HEK293 (cell line): Measurements from ENCODE around the gene GNL2.

Experiments used
- EGR2 ChIP-seq: fragments of 450-650 bp; formaldehyde crosslinking; IDR thresholded peaks from 2 replicates; pipeline ENCODE4 v1.5.1; 2016; ENCODE audit warnings: low read depth, missing biosample characterization, missing genetic modification characterization
- GFI1B ChIP-seq: fragments of 450-650 bp; formaldehyde crosslinking; IDR thresholded peaks from 2 replicates; pipeline ENCODE4 v1.5.1; 2016; ENCODE audit warnings: missing biosample characterization, missing genetic modification characterization
- KLF1 ChIP-seq: fragments of 450-650 bp; formaldehyde crosslinking; IDR thresholded peaks from 2 replicates; pipeline ENCODE4 v1.5.1; 2016; ENCODE audit warnings: missing biosample characterization, missing genetic modification characterization
- PRDM6 ChIP-seq: fragments of 450-650 bp; formaldehyde crosslinking; IDR thresholded peaks from 2 replicates; pipeline ENCODE4 v1.5.1; 2017; ENCODE audit warnings: missing biosample characterization, missing genetic modification characterization
- SCRT2 ChIP-seq: fragments of 450-650 bp; formaldehyde crosslinking; IDR thresholded peaks from 2 replicates; pipeline ENCODE4 v1.5.1; 2016; ENCODE audit warnings: missing biosample characterization, missing genetic modification characterization
- ZIC2 ChIP-seq: fragments of 450-650 bp; formaldehyde crosslinking; IDR thresholded peaks from 2 replicates; pipeline ENCODE4 v1.5.1; 2016; ENCODE audit warnings: missing biosample characterization, missing genetic modification characterization
- ZNF10 ChIP-seq: fragments of 450-650 bp; formaldehyde crosslinking; IDR thresholded peaks from 2 replicates; pipeline ENCODE4 v1.5.1; 2017; ENCODE audit warnings: missing biosample characterization, missing genetic modification characterization
- ZNF148 ChIP-seq: fragments of 450-650 bp; formaldehyde crosslinking; IDR thresholded peaks from 2 replicates; pipeline ENCODE4 v1.5.0; 2017; ENCODE audit warnings: missing biosample characterization, missing genetic modification characterization, borderline replicate concordance
- ZNF2 ChIP-seq: fragments of 450-650 bp; formaldehyde crosslinking; IDR thresholded peaks from 2 replicates; pipeline ENCODE4 v1.5.1; 2016; ENCODE audit warnings: missing biosample characterization, missing genetic modification characterization
- ZNF24 ChIP-seq: fragments of 450-650 bp; formaldehyde crosslinking; IDR thresholded peaks from 2 replicates; pipeline ENCODE4 v1.5.1; 2016; ENCODE audit warnings: missing biosample characterization, missing genetic modification characterization
- ZNF354C ChIP-seq: fragments of 450-650 bp; formaldehyde crosslinking; IDR thresholded peaks from 2 replicates; pipeline ENCODE4 v1.5.1; 2016; ENCODE audit warnings: missing biosample characterization, missing genetic modification characterization, low read depth, borderline replicate concordance
- ZNF366 ChIP-seq: fragments of 450-650 bp; formaldehyde crosslinking; conservative IDR thresholded peaks from 2 replicates; pipeline ENCODE4 v1.5.1; 2016; ENCODE audit warnings: missing biosample characterization, missing genetic modification characterization
- ZNF423 ChIP-seq: fragments of 450-650 bp; formaldehyde crosslinking; IDR thresholded peaks from 2 replicates; pipeline ENCODE4 v1.5.1; 2016; ENCODE audit warnings: missing biosample characterization, missing genetic modification characterization
- ZNF48 ChIP-seq: fragments of 450-650 bp; formaldehyde crosslinking; IDR thresholded peaks from 2 replicates; pipeline ENCODE4 v1.5.1; 2016; ENCODE audit warnings: missing biosample characterization, missing genetic modification characterization
- ZNF529 ChIP-seq: fragments of 450-650 bp; formaldehyde crosslinking; IDR thresholded peaks from 2 replicates; pipeline ENCODE4 v1.5.1; 2017; ENCODE audit warnings: missing genetic modification characterization, missing biosample characterization; ENCODE audit not compliant: insufficient replicate concordance
- ZNF544 ChIP-seq: fragments of 450-650 bp; formaldehyde crosslinking; IDR thresholded peaks from 2 replicates; pipeline ENCODE4 v1.5.0; 2017; ENCODE audit warnings: missing biosample characterization, missing genetic modification characterization
- ZNF560 ChIP-seq: fragments of 450-650 bp; formaldehyde crosslinking; IDR thresholded peaks from 2 replicates; pipeline ENCODE4 v1.5.1; 2017; ENCODE audit warnings: missing biosample characterization, missing genetic modification characterization, borderline replicate concordance
- ZNF585B ChIP-seq: fragments of 450-650 bp; formaldehyde crosslinking; IDR thresholded peaks from 2 replicates; pipeline ENCODE4 v1.5.1; 2016; ENCODE audit warnings: missing biosample characterization, missing genetic modification characterization
- ZNF692 ChIP-seq: fragments of 450-650 bp; formaldehyde crosslinking; IDR thresholded peaks from 2 replicates; pipeline ENCODE4 v1.5.1; 2016; ENCODE audit warnings: missing biosample characterization, missing genetic modification characterization
- ZNF776 ChIP-seq: fragments of 450-650 bp; formaldehyde crosslinking; IDR thresholded peaks from 2 replicates; pipeline ENCODE4 v1.5.0; 2017; ENCODE audit warnings: missing biosample characterization, missing genetic modification characterization, borderline replicate concordance
- ZNF777 ChIP-seq: fragments of 450-650 bp; formaldehyde crosslinking; IDR thresholded peaks from 2 replicates; pipeline ENCODE4 v1.5.1; 2017; ENCODE audit warnings: missing biosample characterization, missing genetic modification characterization, borderline replicate concordance
- ZNF830 ChIP-seq: fragments of 450-650 bp; IDR thresholded peaks from 2 replicates; pipeline ENCODE4 v1.5.0; 2018; ENCODE audit warnings: missing biosample characterization, missing genetic modification characterization, low read depth, mild to moderate bottlenecking, moderate library complexity
- ZNF843 ChIP-seq: fragments of 450-650 bp; formaldehyde crosslinking; IDR thresholded peaks from 2 replicates; pipeline ENCODE4 v1.5.1; 2016; ENCODE audit warnings: missing biosample characterization, missing genetic modification characterization
- TF ChIP-seq, protein P1 (sequence below): fragments of 450-650 bp; formaldehyde crosslinking; conservative IDR thresholded peaks from 2 replicates; pipeline ENCODE4 v1.5.1; 2016; ENCODE audit warnings: low read depth, missing biosample characterization, missing genetic modification characterization
- TF ChIP-seq, protein P2 (sequence below): fragments of 450-650 bp; formaldehyde crosslinking; IDR thresholded peaks from 2 replicates; pipeline ENCODE4 v1.5.1; 2016; ENCODE audit warnings: missing biosample characterization, missing genetic modification characterization

Gene GNL2

GRCh38 chr1:37553927-37554808, 41.6 kb downstream of the GNL2 start, which contains the start of gene SNIP1 (continued):
- TF ChIP-seq ZNF366 (no peak), ZNF24 (peak; percentile 47; the same call in 1 of the 2 replicates), ZNF830 (tag by site-specific recombination) (no peak), ZNF585B (tag by site-specific recombination) (peak; percentile 27; the same call in 1 of the 2 replicates), PRDM6 (tag by site-specific recombination) (no peak), ZNF354C (tag by site-specific recombination) (no peak), ZNF148 (tag by site-specific recombination) (no peak), ZNF692 (tag by site-specific recombination) (peak; percentile 60; the same call in 1 of the 2 replicates), GFI1B (tag by site-specific recombination) (no peak), ZNF560 (tag by site-specific recombination) (no peak), ZNF776 (tag by site-specific recombination) (no peak), ZNF777 (tag by site-specific recombination) (no peak), ZNF843 (tag by site-specific recombination) (no peak), ZNF529 (tag by site-specific recombination) (no peak), ZIC2 (no peak), ZNF544 (tag by site-specific recombination) (no peak), KLF1 (tag by site-specific recombination) (peak; percentile 94), ZNF48 (tag by site-specific recombination) (no peak), SCRT2 (no peak), ZNF10 (tag by site-specific recombination) (no peak), EGR2 (tag by site-specific recombination) (no peak), ZNF423 (tag by site-specific recombination) (peak; percentile 93), ZNF2 (peak; percentile 63; the same call in 1 of the 2 replicates)
- TF ChIP-seq, protein P1, sequence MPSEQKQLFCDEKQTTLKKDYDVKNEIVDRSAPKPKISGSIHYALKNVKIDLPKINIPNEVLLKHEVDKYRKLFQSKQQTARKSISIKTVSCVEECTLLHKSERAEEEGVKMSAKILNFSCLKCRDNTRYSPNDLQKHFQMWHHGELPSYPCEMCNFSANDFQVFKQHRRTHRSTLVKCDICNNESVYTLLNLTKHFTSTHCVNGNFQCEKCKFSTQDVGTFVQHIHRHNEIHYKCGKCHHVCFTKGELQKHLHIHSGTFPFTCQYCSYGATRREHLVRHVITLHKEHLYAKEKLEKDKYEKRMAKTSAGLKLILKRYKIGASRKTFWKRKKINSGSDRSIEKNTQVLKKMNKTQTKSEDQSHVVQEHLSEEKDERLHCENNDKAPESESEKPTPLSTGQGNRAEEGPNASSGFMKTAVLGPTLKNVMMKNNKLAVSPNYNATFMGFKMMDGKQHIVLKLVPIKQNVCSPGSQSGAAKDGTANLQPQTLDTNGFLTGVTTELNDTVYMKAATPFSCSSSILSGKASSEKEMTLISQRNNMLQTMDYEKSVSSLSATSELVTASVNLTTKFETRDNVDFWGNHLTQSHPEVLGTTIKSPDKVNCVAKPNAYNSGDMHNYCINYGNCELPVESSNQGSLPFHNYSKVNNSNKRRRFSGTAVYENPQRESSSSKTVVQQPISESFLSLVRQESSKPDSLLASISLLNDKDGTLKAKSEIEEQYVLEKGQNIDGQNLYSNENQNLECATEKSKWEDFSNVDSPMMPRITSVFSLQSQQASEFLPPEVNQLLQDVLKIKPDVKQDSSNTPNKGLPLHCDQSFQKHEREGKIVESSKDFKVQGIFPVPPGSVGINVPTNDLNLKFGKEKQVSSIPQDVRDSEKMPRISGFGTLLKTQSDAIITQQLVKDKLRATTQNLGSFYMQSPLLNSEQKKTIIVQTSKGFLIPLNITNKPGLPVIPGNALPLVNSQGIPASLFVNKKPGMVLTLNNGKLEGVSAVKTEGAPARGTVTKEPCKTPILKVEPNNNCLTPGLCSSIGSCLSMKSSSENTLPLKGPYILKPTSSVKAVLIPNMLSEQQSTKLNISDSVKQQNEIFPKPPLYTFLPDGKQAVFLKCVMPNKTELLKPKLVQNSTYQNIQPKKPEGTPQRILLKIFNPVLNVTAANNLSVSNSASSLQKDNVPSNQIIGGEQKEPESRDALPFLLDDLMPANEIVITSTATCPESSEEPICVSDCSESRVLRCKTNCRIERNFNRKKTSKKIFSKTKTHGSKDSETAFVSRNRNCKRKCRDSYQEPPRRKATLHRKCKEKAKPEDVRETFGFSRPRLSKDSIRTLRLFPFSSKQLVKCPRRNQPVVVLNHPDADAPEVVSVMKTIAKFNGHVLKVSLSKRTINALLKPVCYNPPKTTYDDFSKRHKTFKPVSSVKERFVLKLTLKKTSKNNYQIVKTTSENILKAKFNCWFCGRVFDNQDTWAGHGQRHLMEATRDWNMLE (tag by site-specific recombination), result peak; percentile 100
- TF ChIP-seq, protein P2, sequence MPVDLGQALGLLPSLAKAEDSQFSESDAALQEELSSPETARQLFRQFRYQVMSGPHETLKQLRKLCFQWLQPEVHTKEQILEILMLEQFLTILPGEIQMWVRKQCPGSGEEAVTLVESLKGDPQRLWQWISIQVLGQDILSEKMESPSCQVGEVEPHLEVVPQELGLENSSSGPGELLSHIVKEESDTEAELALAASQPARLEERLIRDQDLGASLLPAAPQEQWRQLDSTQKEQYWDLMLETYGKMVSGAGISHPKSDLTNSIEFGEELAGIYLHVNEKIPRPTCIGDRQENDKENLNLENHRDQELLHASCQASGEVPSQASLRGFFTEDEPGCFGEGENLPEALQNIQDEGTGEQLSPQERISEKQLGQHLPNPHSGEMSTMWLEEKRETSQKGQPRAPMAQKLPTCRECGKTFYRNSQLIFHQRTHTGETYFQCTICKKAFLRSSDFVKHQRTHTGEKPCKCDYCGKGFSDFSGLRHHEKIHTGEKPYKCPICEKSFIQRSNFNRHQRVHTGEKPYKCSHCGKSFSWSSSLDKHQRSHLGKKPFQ (tag by site-specific recombination), result no peak
